ENCODE results near the gene PRDM2.

- TF ChIP-seq CTCF (IDR thresholded peaks at IDR 0.05; ENCODE audit: low read depth, low read length) (no peak), MAX (IDR thresholded peaks at IDR 0.05; ENCODE audit: low read depth, low read length) (no peak), POLR2A (IDR thresholded peaks at IDR 0.05; ENCODE audit: extremely low read depth, insufficient read length) (no peak), MYC (IDR thresholded peaks at IDR 0.05; ENCODE audit: low read depth, low read length) (no peak)
Observed at GRCh38 chr1:13752852-13753251, 52.9 kb downstream of the PRDM2 start.

All from NB4 (cell line).